Memory B cell (primary cell): Measurements from ENCODE around the gene DPH6.

Experiments used
- ATAC-seq: fragments of 150-1000 bp; cut with Tn5 transposase; 2 replicates; pipeline ENCODE4 v1.10.0; 2021; ENCODE audit warnings: low read depth, mild to moderate bottlenecking, moderate library complexity
- DNase-seq, 2 donors: peaks; one replicate each; pipeline ENCODE4 v3.0.0; 2022; ENCODE audit warnings: low spot score in 2 of 2
- H3K27ac Mint-ChIP-seq: one replicate; pipeline ENCODE4 v1.8.0; 2022; ENCODE audit warnings: mild to moderate bottlenecking, moderate library complexity, mixed read lengths
- H3K27me3 Mint-ChIP-seq: one replicate; pipeline ENCODE4 v1.8.0; 2022; ENCODE audit warnings: mixed read lengths
- H3K36me3 Mint-ChIP-seq: one replicate; pipeline ENCODE4 v1.8.0; 2022; ENCODE audit warnings: mild to moderate bottlenecking, mixed read lengths
- H3K4me1 Mint-ChIP-seq: one replicate; pipeline ENCODE4 v1.8.0; 2022; ENCODE audit warnings: mixed read lengths
- H3K4me3 Mint-ChIP-seq: one replicate; pipeline ENCODE4 v1.8.0; 2022; ENCODE audit warnings: mild to moderate bottlenecking, moderate library complexity, mixed read lengths
- H3K9me3 Mint-ChIP-seq: one replicate; pipeline ENCODE4 v1.8.0; 2022; ENCODE audit warnings: mixed read lengths

Gene DPH6

GRCh38 chr15:35487417-35487816, 58.5 kb downstream of the DPH6 start:
- Mint-ChIP-seq H3K4me1 (no peaks in the 10 kb centered on the region), H3K27ac (no peak overlapping the region), H3K9me3 (peaks cover 16% of the 10 kb centered on the region), H3K27me3 (no peaks in the 10 kb centered on the region), H3K4me3 (no peak overlapping the region), H3K36me3 (peaks cover 34% of the 10 kb centered on the region)
- DNase-seq = no peak
- no peak for ATAC-seq

- Mint-ChIP-seq H3K4me1 (no peaks in the 10 kb centered on the region), H3K9me3 (peaks cover 16% of the 10 kb centered on the region), H3K27ac (no peak overlapping the region), H3K36me3 (peaks cover 34% of the 10 kb centered on the region), H3K27me3 (no peaks in the 10 kb centered on the region), H3K4me3 (no peak overlapping the region)
- ATAC-seq (no peak), DNase-seq (no peak)
Measured at GRCh38 chr15:35486296-35486695, 59.7 kb downstream of the DPH6 start.

- Mint-ChIP-seq H3K27ac (no peak overlapping the region), H3K4me3 (no peak overlapping the region), H3K36me3 (peaks cover 34% of the 10 kb centered on the region), H3K27me3 (no peaks in the 10 kb centered on the region), H3K9me3 (peaks cover 16% of the 10 kb centered on the region), H3K4me1 (no peaks in the 10 kb centered on the region)
- ATAC-seq (no peak), DNase-seq (no peak)
Measured at GRCh38 chr15:35485411-35485810, 60.6 kb downstream of the DPH6 start.

GRCh38 chr15:35484231-35484945, 61.6 kb downstream of the DPH6 start:
- Mint-ChIP-seq H3K4me1 (no peaks in the 10 kb centered on the region), H3K27ac (no peak overlapping the region), H3K36me3 (peaks cover 32% of the 10 kb centered on the region), H3K9me3 (peaks cover 16% of the 10 kb centered on the region), H3K4me3 (no peak overlapping the region), H3K27me3 (no peaks in the 10 kb centered on the region)
- no peak for DNase-seq
- no peak for ATAC-seq

GRCh38 chr15:35481992-35482391, 64.0 kb downstream of the DPH6 start:
- ATAC-seq (no peak), DNase-seq (no peak)
- Mint-ChIP-seq H3K36me3 (peaks cover 19% of the 10 kb centered on the region), H3K9me3 (peaks cover 8% of the 10 kb centered on the region), H3K4me1 (no peaks in the 10 kb centered on the region), H3K27ac (no peak overlapping the region), H3K4me3 (no peak overlapping the region), H3K27me3 (no peaks in the 10 kb centered on the region)

- no peak for ATAC-seq
- peaks cover 3% of the 10 kb centered on the region for H3K9me3 Mint-ChIP-seq
- H3K27me3 Mint-ChIP-seq = no peaks in the 10 kb centered on the region
- peaks cover 13% of the 10 kb centered on the region for H3K36me3 Mint-ChIP-seq
- no peak overlapping the region for H3K4me3 Mint-ChIP-seq
- H3K27ac Mint-ChIP-seq = no peak overlapping the region
- H3K4me1 Mint-ChIP-seq = no peaks in the 10 kb centered on the region
- no peak for DNase-seq
Measured at GRCh38 chr15:35481064-35481463, 64.9 kb downstream of the DPH6 start.

- no peak overlapping the region for H3K27ac Mint-ChIP-seq
- no peaks in the 10 kb centered on the region for H3K4me1 Mint-ChIP-seq
- no peaks in the 10 kb centered on the region for H3K27me3 Mint-ChIP-seq
- no peaks in the 10 kb centered on the region for H3K9me3 Mint-ChIP-seq
- no peak overlapping the region for H3K4me3 Mint-ChIP-seq
- H3K36me3 Mint-ChIP-seq = peaks cover 3% of the 10 kb centered on the region
- DNase-seq = no peak
- ATAC-seq = no peak
Measured at GRCh38 chr15:35479423-35479822, 66.5 kb downstream of the DPH6 start.

GRCh38 chr15:35477312-35478262, 68.4 kb downstream of the DPH6 start:
- Mint-ChIP-seq H3K27me3 (no peaks in the 10 kb centered on the region), H3K36me3 (no peaks in the 10 kb centered on the region), H3K9me3 (no peaks in the 10 kb centered on the region), H3K4me1 (no peaks in the 10 kb centered on the region), H3K27ac (no peak overlapping the region), H3K4me3 (no peak overlapping the region)
- ATAC-seq (no peak), DNase-seq (no peak)

GRCh38 chr15:35471024-35471423, 74.9 kb downstream of the DPH6 start:
- no peak overlapping the region for H3K4me3 Mint-ChIP-seq
- ATAC-seq (no peak), DNase-seq (no peak)
- H3K4me1 Mint-ChIP-seq = no peaks in the 10 kb centered on the region
- no peaks in the 10 kb centered on the region for H3K9me3 Mint-ChIP-seq
- peaks cover 8% of the 10 kb centered on the region for H3K36me3 Mint-ChIP-seq
- no peak overlapping the region for H3K27ac Mint-ChIP-seq
- no peaks in the 10 kb centered on the region for H3K27me3 Mint-ChIP-seq

- no peaks in the 10 kb centered on the region for H3K4me1 Mint-ChIP-seq
- peaks cover 8% of the 10 kb centered on the region for H3K36me3 Mint-ChIP-seq
- H3K9me3 Mint-ChIP-seq = no peaks in the 10 kb centered on the region
- no peaks in the 10 kb centered on the region for H3K27me3 Mint-ChIP-seq
- no peak overlapping the region for H3K4me3 Mint-ChIP-seq
- no peak for ATAC-seq
- no peak for DNase-seq
- no peak overlapping the region for H3K27ac Mint-ChIP-seq
Measured at GRCh38 chr15:35470441-35470840, 75.5 kb downstream of the DPH6 start.

- Mint-ChIP-seq H3K4me1 (peaks cover 2% of the 10 kb centered on the region), H3K4me3 (no peak overlapping the region), H3K9me3 (no peaks in the 10 kb centered on the region), H3K27me3 (no peaks in the 10 kb centered on the region), H3K36me3 (peaks cover 10% of the 10 kb centered on the region), H3K27ac (no peak overlapping the region)
- ATAC-seq (no peak), DNase-seq (no peak)
Measured at GRCh38 chr15:35466476-35466875, 79.5 kb downstream of the DPH6 start.

GRCh38 chr15:35465783-35466182, 80.2 kb downstream of the DPH6 start:
- no peaks in the 10 kb centered on the region for H3K27me3 Mint-ChIP-seq
- H3K27ac Mint-ChIP-seq = no peak overlapping the region
- ATAC-seq (no peak), DNase-seq (no peak)
- peaks cover 2% of the 10 kb centered on the region for H3K4me1 Mint-ChIP-seq
- H3K9me3 Mint-ChIP-seq = no peaks in the 10 kb centered on the region
- no peak overlapping the region for H3K4me3 Mint-ChIP-seq
- peaks cover 10% of the 10 kb centered on the region for H3K36me3 Mint-ChIP-seq

- no peak overlapping the region for H3K27ac Mint-ChIP-seq
- no peak for DNase-seq
- no peak for ATAC-seq
Measured at GRCh38 chr15:35460616-35461015, 85.3 kb downstream of the DPH6 start.

GRCh38 chr15:35458176-35458856, 87.6 kb downstream of the DPH6 start:
- Mint-ChIP-seq H3K4me1 (no peaks in the 10 kb centered on the region), H3K27ac (no peak overlapping the region), H3K27me3 (no peaks in the 10 kb centered on the region), H3K4me3 (no peak overlapping the region), H3K9me3 (no peaks in the 10 kb centered on the region), H3K36me3 (peaks cover 9% of the 10 kb centered on the region)
- no peak for DNase-seq
- no peak for ATAC-seq

More at GRCh38 chr15:35460616-35461015, 85.3 kb downstream of the DPH6 start:
- Mint-ChIP-seq H3K36me3 (peaks cover 9% of the 10 kb centered on the region), H3K4me1 (peaks cover 2% of the 10 kb centered on the region), H3K9me3 (no peaks in the 10 kb centered on the region), H3K4me3 (no peak overlapping the region), H3K27me3 (no peaks in the 10 kb centered on the region)
